ENCODE data around the gene CRELD2. TPM values are rescaled to one million over a fixed set of nuclear protein-coding genes. Genes with fewer than 3 reads are reported as not detected.

Gene CRELD2
- total and polyA plus RNA-seq, 2 of the 4 experiments (the other 2 are of a cell fraction): 36.2 to 70.7 TPM

DNA sequence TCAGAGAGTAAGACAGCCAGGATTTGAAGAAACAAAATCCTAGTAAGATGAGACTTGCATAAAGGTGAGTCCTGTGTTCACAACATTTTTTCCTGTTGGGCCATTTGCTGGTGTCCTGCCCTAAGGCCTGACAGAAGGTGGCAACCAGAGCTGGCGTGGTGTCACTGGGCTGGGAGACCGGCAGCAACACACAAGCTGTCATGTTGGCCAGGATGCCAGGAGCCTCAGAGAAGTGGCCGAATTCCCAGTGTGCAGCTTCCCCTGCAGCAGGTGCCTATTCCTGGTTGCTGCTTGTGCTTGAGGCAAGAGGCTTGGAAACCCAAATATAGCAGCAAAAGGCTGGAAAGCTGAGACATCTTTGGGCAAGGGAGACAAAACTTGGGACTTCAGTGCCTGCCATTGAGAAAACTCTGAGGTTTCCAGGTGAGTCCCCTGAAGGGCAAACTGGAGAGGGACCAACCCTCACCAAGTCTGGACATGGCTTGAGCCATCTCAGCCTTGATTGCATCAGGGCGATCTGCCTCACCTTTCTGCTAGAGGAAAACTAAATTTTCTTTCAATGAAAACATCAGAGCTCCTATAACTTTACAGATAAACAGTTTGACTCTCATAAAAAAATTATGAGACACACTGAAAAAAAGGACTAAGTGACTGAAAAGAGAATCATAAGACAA is 26.1 kb upstream of the CRELD2 start:
- no peak overlapping the region for H4K91ac ChIP-seq (ENCODE audit: insufficient read depth, low read depth, low read length)
- ChIA-PET POLR2A (ENCODE audit: unreplicated experiment) (no interaction called here), CTCF (no interaction called here)
- no peak overlapping the region for H3K4me2 ChIP-seq (ENCODE audit: low read depth, low read length)
- peaks cover 10% of the 10 kb centered on the region; the same call in 1 of the 2 replicates for H4K20me1 ChIP-seq (ENCODE audit: insufficient read depth, low read length)
- peaks cover 26 to 52% of the 10 kb centered on the region in 2 experiments for H3K79me1 ChIP-seq (ENCODE audit: low read depth in 1 of 2, low read length in 2 of 2)
- no peak overlapping the region for H3K56ac ChIP-seq (ENCODE audit: extremely low read depth, insufficient read depth, low read length)
- TF ChIP-seq, protein P1, sequence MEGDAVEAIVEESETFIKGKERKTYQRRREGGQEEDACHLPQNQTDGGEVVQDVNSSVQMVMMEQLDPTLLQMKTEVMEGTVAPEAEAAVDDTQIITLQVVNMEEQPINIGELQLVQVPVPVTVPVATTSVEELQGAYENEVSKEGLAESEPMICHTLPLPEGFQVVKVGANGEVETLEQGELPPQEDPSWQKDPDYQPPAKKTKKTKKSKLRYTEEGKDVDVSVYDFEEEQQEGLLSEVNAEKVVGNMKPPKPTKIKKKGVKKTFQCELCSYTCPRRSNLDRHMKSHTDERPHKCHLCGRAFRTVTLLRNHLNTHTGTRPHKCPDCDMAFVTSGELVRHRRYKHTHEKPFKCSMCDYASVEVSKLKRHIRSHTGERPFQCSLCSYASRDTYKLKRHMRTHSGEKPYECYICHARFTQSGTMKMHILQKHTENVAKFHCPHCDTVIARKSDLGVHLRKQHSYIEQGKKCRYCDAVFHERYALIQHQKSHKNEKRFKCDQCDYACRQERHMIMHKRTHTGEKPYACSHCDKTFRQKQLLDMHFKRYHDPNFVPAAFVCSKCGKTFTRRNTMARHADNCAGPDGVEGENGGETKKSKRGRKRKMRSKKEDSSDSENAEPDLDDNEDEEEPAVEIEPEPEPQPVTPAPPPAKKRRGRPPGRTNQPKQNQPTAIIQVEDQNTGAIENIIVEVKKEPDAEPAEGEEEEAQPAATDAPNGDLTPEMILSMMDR (conservative IDR thresholded peaks at IDR 0.05; ENCODE audit: low read depth, low read length): no peak
- TF ChIP-seq CEBPB (IDR thresholded peaks at IDR 0.05; ENCODE audit: low read depth, low read length) (no peak), RAD21 (IDR thresholded peaks at IDR 0.05; ENCODE audit: low read length) (no peak), FOS (IDR thresholded peaks at IDR 0.05; ENCODE audit: low read depth, low read length) (no peak), MAZ (IDR thresholded peaks at IDR 0.05; ENCODE audit: borderline replicate concordance, low read depth, low read length) (no peak), CHD1 (IDR thresholded peaks at IDR 0.05; ENCODE audit: low read depth, low read length) (no peak)
- no peaks in the 10 kb centered on the region for H3K4me1 ChIP-seq (ENCODE audit: control insufficient read depth, insufficient read depth, low read length)
- H3K4ac ChIP-seq (ENCODE audit: low read depth, low read length): no peak overlapping the region
- dilution Hi-C loops (cut with HindIII; ENCODE audit: low sequenced_read_pairs, unreplicated experiment): no loop called here
- H2AFZ ChIP-seq (replicated peaks; ENCODE audit: low read length, poor library complexity): no peak overlapping the region
- WGBS, 2 experiments (ENCODE audit: extremely low coverage in 2 of 2, insufficient read length in 1 of 2): 100% methylated on average over 3 of the region's 4 CpGs; no CpG with 5 or more reads in 1 of the 2 experiments
- peaks cover 9% of the 10 kb centered on the region; the same call in 1 of the 2 replicates for H3K9me1 ChIP-seq (ENCODE audit: insufficient read depth, low read length)
- no peak for DNase-seq
- H2BK15ac ChIP-seq (ENCODE audit: low read depth, low read length): no peak overlapping the region
- no peak overlapping the region for H3K4me3 ChIP-seq (ENCODE audit: insufficient read depth, low read depth, low read length)
- H3K27me3 ChIP-seq (ENCODE audit: control insufficient read depth, insufficient read depth, low read length): no peaks in the 10 kb centered on the region
- H3K36me3 ChIP-seq (ENCODE audit: control insufficient read depth, insufficient read depth, low read length): peaks cover 26% of the 10 kb centered on the region
- no peak overlapping the region for H2BK20ac ChIP-seq (ENCODE audit: low read depth, low read length)
- H2AK9ac ChIP-seq (replicated peaks; ENCODE audit: low read depth, low read length, poor library complexity): no peak overlapping the region
- BruUV-seq (replicated peaks): no TSS peak
- H3K18ac ChIP-seq (ENCODE audit: low read depth, low read length): no peak overlapping the region
- no peak for ATAC-seq (ENCODE audit: low read depth)
- H2AK5ac ChIP-seq (ENCODE audit: low read depth, low read length): no peak overlapping the region
- no peak overlapping the region for H3K23ac ChIP-seq (ENCODE audit: low read depth, low read length)
- H3K27ac ChIP-seq (ENCODE audit: insufficient read depth, low read length): no peak overlapping the region
- in situ Hi-C loops (cut with MboI; ENCODE audit: low sequenced_read_pairs): no loop called here
- no peak overlapping the region for H2BK120ac ChIP-seq (ENCODE audit: low read depth, low read length)
- intact Hi-C loops (cut with micrococcal nuclease): no loop called here
- no peak overlapping the region for H2BK5ac ChIP-seq (ENCODE audit: low read depth, low read length, poor library complexity, severe bottlenecking)
- H3K9me3 ChIP-seq (ENCODE audit: control insufficient read depth, insufficient read depth, low read length): peaks cover 9% of the 10 kb centered on the region
- no peak overlapping the region for H3K9ac ChIP-seq (ENCODE audit: low read depth, low read length)
- no peak overlapping the region for H3K14ac ChIP-seq (replicated peaks; ENCODE audit: low read depth, low read length)
- no peak overlapping the region for H4K8ac ChIP-seq (ENCODE audit: low read depth in 2 of 2, low read length in 2 of 2)
- H4K5ac ChIP-seq (ENCODE audit: low read depth, low read length): no peak overlapping the region

Measured in IMR-90 (cell line).